ENCODE data around the gene CR1.

DNA sequence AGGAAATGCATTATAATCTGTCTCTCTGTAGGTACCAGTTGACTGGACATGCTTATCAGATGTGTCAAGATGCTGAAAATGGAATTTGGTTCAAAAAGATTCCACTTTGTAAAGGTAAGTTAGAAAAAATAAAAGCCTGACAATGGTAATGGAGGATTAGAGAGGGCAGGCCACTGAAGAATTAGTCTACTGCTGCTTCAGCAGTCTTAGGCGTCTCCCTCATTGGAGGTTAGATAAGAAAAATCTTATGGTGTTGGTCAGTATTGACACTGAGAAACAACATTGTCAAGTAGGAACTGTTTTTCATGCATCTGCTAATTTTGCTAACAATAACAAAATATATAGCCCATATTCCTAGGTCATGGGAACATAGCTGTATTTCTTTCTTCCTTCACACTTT, 21.7 kb upstream of the CR1 start:
- TF ChIP-seq, protein P1, sequence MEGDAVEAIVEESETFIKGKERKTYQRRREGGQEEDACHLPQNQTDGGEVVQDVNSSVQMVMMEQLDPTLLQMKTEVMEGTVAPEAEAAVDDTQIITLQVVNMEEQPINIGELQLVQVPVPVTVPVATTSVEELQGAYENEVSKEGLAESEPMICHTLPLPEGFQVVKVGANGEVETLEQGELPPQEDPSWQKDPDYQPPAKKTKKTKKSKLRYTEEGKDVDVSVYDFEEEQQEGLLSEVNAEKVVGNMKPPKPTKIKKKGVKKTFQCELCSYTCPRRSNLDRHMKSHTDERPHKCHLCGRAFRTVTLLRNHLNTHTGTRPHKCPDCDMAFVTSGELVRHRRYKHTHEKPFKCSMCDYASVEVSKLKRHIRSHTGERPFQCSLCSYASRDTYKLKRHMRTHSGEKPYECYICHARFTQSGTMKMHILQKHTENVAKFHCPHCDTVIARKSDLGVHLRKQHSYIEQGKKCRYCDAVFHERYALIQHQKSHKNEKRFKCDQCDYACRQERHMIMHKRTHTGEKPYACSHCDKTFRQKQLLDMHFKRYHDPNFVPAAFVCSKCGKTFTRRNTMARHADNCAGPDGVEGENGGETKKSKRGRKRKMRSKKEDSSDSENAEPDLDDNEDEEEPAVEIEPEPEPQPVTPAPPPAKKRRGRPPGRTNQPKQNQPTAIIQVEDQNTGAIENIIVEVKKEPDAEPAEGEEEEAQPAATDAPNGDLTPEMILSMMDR (IDR thresholded peaks at IDR 0.05), result no peak
- TF ChIP-seq POLR2AphosphoS5 (IDR thresholded peaks at IDR 0.05), result no peak
- no peak for TF ChIP-seq POLR2A (IDR thresholded peaks at IDR 0.05)
